ENCODE data around the gene MEGF11.
"Not testable (repeated sequence)": the region's sequence is repeated elsewhere in the genome, so short reads cannot be mapped to it uniquely, and the experiment has no call there.

Gene MEGF11

DNA sequence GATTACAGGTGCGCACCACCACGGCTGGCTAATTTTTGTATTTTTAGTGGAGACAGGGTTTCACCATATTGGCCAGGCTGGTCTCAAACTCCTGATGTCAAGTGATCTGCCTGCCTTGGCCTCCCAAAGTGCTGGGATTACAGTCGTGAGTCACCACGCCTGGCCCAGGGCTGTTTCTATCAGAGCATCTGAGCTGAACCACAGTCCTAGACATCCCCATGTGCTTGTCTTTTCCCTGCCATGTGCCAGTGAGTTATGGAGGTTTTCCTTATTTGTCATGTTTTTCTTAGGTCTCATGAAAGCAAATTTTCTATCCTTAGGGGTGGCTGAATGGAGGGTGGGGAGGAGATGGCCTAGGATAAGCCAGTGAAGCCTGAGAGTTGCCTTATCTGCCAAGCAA is 250.4 kb downstream of the MEGF11 start:
- DNase-seq (ENCODE audit: low read depth in 2 of 2) = not testable (repeated sequence)

DNA sequence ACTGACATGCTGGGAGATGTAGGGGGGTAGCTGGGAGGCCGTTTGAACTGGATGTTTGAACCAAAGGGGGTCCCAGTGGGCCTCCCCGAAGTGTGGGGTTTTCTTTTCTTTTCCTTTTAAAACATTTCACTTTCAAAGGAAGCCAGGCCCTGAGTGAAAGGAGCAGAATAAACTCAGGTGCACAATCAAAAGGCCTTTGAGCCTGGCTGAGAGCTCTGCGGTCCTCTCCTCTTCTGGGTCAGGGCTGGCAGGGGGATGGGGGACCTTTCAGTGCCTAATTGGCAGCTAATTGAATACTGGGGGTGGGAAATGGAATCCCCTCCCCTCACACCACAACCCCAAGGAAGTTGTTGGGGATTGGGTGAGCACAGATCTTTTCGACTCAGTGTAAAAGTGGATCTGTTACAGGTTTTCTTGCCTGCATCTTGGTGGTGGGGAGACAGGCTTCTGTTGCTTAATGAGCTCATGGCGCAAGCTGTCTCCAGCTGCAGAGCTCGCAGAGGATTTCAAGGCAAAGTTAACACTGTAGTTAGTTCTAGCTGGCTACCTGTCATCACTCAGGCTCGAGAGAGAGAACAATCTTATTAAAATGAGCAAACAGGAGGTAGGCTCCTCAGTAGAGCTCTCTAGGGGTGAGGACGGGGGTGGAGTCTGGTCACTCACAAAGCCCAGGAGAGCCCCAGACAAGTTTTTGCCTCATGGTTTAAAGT is 251.7 kb downstream of the MEGF11 start:
- DNase-seq (ENCODE audit: low read depth in 2 of 2) = no peak

DNA sequence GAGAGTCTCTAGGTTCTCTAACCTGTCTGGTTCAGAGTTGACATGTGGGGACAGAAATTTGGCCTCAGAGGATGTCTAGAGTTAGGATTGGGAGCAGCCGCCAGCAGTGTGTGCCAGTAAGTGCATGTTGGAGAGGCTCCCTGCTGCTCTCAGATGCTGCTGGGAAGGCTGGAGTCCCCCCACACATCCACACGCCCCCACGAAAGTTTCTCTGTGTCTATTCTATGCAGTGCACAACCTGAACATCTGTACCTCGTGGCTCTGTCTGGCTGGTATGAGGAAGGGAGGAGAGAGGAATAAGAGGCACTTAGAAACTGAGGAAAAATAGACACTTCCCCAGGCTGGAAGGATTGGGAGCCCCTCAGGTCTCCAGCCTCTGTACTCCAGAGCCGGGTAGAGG is 252.5 kb downstream of the MEGF11 start:
- no peak for DNase-seq (ENCODE audit: low read depth in 2 of 2)

DNA sequence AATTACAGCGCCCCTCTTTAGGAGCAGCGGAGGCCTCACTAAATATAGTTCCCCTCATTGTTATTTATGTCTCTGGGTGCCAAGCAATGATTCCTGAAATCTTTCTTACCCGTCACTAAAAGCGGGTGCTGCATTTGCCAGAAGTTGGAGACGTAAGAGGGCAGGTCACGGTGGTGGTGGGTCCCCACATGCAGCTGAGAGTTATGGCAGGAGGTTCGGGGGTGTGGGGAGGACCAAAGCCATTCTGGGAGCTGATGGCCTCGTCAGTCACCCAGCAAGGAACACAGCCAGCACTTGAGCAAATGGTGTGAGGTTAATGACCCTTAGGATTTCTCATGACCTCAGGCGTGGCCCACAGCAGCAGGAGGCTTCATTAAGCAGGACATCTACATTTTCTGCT is 255.1 kb downstream of the MEGF11 start:
- DNase-seq (ENCODE audit: low read depth in 2 of 2) = no peak

DNA sequence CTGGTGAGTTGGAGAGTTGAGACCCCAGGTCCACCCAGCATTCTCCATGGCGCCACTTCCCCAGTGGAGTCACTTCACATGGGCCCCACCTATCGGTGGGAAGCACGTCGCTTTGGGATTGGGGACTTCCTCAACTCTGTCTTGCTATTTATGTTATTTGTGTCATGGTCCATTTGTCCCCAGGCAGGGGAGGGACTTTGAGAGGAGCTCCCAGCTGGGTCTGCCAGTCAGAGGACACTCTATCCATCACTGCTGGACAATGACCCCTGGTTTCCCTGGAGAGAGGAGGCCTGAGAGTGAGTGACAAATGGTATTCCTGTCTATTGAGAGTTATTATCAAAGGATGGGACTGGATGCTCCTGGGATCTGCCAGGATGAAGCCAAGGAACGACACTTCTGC is 256.6 kb downstream of the MEGF11 start:
- DNase-seq (ENCODE audit: low read depth in 2 of 2) = no peak

DNA sequence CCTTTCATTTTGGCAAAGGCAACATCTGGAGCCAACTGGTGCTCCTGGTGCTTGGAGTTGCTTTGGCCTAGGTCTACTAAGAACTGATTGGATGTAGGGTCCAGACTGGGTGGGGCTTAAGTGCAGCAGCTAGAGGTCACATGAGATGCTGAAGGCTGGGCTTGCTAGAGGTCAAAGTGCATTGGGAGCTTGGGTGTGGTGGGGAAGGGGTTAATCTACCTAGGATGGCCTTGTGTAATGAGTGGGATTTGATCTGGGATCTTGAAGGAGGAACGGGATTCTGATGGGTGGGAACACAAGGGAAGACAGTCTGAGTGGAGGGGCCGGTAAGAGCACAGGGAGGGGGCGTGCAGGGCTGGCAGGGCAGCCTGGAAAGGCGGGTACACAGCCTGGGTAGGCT is 258.7 kb downstream of the MEGF11 start:
- no peak for DNase-seq (ENCODE audit: low read depth in 2 of 2)

DNA sequence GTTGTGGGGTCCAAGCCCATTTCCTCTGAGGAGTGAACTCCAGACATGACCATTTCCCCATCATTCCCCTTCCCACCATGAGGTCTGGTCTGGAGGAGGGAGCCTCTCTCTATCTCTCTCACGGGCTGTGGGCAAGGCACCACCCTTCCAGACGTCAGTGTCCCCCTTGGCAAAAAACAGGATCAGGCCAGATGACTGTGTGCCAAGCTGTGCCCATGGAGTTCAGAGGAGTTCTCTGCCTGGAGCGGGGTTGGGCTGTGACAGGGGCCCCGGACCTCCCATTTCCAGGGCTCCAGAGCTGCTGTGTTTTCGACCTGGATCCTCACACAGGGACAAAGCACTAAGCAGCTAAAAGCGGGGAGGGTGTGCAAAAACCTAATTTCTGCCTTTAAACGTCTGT is 259.8 kb downstream of the MEGF11 start:
- no peak for DNase-seq (ENCODE audit: low read depth in 2 of 2)

DNA sequence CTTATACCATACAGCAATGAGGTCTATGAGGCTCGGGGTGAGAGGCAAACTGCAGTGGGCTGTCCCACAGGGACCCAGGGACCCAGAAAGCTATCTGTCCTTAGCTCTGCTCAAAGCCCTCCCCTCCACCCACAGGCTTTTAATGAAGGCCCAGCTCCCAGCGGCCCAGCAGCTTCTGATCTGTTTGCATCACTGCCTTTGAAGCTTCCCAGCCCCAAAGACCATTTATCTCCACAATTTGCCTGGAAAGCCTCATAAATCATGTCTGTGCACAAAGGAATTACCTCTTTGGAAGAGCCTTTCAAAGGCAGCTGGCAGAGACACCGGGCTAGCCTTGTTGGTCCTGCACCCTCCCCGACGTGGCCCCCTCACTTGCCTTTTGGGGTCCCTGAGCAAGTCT is 260.3 kb downstream of the MEGF11 start:
- DNase-seq (ENCODE audit: low read depth in 2 of 2) = no peak

DNA sequence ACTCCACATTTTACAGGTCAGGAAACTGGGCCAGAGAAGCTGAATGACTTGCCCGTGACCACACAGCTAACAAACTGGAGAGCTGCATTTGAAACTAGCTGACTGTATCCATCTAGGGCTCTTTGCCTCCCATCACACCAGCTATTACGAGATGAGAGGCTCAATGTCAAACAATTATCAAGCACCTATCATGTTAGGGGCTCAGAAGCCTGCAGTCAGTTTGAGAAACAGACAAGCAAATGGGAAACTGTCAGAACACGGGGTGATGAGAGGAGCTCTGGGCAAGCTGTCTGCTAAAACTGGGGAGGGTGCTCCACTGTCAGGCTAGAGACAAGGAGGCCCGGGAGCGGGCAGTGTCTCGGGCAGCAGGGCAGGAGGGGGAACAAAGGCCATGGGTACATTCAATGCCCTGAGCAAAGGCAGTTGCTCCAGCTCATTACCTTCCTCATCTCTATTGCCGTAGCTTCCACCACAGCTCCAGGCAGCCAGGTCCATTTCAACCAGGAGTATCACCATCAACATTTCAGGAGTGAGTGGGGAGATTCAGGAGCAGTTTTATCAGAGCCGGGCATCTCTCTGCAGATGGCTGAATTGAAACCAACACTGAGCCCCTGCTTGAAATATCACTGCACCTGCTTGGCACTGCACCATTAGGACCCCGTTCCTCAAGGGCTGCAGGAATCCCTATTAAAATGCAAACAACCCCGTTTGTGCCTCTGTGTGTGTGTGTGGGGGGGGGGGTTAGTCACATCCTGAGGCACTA is 261.6 kb downstream of the MEGF11 start:
- no peak for DNase-seq (ENCODE audit: low read depth in 2 of 2)

DNA sequence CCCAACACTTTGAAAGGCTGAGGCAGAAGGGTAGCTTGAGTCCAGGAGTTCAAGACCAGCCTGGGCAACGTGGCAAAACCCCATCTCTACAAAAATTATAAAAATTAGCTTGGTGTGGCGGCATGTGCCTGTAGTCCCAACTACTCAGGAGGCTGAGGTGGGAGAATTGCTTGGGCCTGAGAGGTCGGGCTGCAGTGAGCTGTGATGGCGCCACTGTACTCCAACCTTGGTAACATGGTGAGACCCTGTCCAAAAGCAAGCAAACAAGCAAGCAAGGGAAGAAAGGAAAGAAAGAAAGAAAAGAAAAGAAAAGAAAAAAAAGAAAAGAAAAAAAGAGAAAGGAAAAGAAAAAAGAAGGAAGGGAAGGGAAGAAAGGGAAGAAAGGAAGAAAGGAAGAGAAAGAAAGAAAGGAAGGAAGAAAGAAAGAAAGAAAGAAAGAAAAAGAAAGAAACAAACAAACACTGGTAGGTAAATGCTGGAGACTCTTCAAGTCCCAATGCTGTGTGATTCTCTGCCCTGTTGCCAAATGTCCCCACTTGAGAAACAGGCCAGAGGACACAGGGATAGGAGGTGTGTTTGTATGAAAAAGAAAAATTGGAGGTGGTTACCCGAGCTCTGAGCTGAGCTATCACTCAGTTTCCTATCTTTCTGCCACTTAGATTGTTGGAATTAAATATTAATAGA is 263.1 kb downstream of the MEGF11 start:
- DNase-seq (ENCODE audit: low read depth in 2 of 2) = no peak

DNA sequence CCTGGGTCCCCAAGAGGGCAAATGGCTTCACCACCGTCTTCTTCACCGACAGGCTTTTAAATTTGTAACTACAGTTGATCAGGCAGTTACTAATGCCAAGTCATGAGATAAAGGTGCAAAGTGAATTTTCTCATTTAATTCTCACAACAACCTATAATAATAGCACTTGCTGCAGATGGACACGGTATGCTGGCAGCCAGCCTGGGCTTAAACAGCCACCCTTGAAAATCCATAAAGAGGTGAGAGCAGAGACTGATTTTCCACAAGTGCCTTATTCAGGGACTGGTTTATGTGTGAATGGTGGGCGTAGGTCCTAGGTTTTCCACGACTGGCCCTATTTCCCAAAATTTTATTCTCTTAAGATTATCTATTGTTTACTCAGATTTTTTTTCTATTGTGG is 266.4 kb downstream of the MEGF11 start:
- no peak for DNase-seq (ENCODE audit: low read depth in 2 of 2)

DNA sequence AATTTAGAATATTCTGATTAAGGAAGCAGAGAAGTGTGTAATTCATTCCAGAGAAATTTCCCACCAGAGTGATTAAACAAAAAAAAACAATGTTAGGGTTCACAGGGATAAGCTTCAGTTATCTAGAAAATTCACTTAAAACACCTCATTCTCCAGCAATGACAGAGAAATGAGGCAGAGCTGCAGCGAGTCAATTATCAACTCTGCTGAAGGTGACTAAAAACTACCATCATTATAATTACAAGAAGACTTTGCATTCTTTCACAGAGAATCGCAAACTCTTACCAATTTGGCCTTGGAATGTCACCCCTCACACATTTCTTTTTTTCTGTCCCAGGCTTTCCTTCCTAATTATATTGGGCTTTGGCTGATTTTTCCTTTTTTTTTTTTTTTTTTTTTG is 267.1 kb downstream of the MEGF11 start:
- no peak for DNase-seq (ENCODE audit: low read depth in 2 of 2)

DNA sequence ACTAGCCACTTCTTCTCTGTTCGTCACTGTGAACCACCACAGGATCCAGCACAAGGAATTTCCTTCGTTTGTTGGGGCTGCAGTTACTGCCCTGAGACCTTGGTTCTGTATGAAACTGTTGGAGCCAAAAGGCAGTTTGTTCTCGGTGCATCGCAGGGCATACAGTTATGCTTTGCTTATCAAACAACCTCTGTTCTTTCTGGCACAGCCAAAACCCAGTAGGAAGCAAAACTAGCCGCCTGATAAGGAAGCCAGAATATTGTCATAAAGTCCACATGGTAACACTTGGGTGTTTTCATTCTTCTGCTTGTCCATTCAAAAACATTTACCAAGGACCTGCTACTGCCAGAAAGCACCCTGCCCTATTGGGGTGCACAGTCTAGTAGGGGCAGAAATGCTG is 268.2 kb downstream of the MEGF11 start:
- no peak for DNase-seq (ENCODE audit: low read depth in 2 of 2)

DNA sequence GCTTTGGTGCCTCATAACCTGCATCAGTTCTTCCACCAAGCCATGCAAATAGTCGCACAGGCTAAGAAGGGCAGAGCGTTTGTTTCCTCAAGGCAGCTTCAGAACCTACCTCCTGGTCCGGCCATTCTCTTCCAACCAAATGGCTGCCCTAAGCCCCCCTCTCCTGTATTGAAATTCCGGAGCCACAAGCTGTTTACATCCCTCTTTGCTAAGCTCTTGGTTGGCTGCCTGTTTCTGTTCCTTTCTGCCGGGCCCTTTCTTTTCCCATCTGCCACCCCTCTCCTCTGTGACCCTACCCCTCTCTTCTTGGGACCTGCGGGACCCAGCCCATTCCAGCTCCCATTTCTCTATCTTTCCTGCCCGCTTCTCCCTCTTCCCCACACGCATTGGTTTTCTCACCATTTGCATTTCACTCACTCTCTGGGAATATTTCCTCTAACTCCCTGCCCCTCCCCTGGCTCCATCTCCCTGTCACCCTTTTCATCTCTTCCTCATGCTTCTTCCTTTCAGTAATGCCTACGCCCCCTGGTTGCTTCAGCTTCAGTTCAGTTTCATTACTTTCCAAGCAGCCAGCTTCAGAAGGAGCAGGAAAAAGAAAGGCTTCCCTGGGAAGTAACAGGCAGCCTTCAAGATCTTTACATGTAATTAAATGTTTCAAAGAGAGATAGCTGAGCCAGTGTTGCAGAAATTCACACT is 270.8 kb downstream of the MEGF11 start:
- no peak for DNase-seq (ENCODE audit: low read depth in 2 of 2)

DNA sequence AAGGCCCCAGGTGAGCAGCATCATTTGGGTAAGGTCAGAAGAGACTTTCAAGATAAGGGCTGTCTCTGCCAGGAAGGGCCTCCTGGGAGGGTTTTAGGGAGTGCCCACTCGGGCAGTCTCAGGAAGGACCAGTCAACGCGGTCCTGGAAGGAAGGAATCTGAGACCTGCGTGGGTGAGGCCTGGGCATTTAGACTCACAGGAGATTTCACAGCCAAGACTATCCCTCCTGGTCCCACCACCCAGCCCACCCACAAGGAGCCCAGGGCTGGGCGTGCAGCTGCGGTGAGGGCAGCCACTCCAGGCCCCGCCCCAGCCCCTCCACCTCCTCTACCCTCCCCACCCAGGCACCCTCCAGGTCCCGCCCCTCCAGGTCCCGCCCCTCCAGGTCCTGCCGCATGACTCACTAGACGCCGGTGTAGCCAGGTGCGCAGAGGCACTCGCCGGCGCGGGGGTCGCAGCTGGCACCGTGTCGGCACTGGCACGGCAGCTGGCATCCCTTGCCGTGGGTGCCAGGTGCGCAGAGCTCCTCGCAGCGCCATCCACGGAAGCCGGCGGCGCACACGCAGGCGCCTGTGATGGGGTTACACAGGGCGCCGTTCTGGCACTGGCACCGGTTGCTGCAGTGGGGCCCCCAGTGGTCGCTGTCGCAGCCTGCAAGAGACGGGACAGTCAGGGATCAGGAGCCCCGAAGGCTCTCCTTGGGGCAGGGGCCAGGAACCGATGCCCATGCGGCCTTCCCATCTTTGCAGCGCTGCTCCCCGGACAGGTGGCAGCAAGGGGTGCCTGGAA is 271.5 kb downstream of the MEGF11 start:
- DNase-seq (ENCODE audit: low read depth in 2 of 2) = peak; percentile 47 to 66

DNA sequence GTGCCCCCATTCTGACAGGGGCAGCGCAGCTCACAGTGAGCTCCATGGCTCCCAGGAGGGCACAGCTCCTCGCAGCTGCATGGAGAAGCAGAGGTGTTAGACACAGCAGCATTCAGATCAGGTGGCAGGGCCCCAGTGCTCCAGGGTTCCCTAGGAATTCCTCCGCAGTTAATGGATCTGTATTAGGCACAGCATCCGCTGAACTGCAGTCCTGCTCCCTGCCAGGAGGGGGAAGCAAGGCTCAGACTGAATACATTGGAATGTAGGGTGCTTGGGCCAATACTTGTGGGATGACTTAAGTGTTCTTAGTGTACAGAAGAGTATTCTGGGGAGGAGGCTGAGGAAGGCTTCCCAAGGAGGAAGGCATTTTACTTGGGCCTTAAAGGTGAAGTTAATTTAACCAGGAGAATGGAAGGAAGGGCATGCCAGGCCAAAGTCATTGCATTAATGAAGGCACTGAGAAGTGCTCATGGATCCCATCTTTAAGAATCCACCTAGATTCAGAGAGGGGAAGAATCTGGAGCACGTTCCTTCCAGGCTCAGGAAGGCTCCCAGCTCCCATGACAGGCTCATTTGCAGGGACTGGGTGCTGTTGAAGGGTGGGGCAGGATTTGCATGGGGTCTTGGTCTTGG is 272.6 kb downstream of the MEGF11 start:
- DNase-seq (ENCODE audit: low read depth in 2 of 2) = no peak

DNA sequence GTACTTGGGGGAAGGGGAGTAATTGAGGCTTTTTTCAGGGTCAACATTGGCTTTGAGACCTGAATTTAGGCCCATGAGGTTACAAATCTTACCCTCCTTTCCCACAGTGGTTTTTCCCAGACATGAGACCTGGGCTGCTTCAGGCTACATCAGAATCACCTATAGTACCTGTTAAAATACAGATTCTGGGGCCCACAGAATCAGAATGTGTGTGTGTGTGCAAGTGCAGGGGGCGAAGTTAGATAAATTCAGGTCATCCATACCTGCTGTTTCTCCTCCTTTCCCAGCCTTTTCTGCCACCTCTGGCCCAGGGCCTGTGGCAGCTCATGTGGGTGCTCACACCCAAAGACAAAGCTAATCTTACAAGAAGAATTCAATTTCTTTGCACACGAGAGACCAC is 273.7 kb downstream of the MEGF11 start:
- no peak for DNase-seq (ENCODE audit: low read depth in 2 of 2)

DNA sequence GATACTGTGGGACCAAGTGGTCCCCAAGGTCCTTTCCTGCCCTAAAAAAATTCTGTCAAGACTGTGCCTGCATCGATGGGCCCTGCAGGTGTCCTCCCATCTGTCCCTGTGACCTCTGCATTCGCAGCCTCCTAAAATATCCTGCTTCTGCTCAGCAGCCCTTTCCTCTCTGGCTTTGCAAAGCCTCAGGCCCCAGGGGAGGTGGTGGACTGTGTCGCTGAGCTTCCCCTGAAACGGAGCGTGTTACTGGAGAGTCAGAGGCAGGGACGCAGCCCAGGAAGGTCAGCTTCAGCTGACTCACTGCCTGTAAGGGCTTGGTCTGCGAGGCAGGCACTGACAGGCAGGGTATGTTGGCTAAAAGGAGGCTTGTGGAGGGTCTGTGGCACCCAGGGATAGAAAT is 274.2 kb downstream of the MEGF11 start:
- DNase-seq (ENCODE audit: low read depth in 2 of 2) = no peak

DNA sequence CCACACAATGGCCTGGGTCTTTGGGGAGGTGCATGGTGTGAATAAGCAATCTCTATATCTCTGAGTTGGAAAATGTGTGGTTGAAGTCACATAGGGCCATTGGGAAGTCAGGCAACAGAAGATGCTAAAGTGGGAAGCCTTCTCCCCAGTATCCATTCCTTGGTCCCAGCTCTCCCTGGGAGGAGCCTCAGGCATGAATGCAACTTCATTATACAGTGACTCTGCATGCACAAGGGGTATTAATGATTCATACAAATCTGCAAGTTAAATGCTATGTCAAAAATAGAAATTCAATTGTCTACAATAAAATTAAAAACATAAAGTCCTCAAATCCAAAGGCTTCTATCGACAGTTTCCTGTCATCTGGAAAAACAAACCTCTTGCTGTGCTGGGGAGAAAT is 275.4 kb downstream of the MEGF11 start:
- no peak for DNase-seq (ENCODE audit: low read depth in 2 of 2)

DNA sequence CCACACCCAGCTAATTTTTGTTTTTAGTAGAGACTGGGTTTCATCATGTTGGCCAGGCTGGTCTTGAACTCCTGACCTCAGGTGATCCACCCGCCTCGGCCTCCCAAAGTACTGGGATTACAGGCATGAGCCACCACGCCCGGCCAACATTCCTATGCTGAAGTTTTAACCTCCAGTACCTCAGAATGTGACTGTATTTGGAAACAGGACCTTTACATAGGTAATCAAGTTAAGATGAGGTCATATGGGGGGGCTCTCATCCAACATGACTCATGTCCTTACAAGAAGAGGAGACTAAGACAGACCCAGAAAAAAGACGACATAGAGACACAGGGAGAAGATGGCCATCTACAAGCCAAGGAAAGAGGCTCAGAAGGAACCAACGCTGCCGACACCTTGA is 277.4 kb downstream of the MEGF11 start:
- DNase-seq (ENCODE audit: low read depth in 2 of 2) = not testable (repeated sequence)

DNA sequence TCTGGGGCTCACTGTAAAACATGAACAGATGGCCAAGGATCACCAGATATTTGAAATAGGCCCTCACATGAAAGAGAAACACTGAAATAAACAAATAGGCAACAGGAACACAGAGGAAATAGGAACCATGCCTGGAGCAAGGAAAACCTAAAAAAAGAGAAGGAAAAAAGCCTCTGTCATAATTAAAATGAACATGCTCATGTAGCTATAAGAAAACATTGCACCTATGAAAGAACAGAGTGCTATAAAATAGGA is 281.9 kb downstream of the MEGF11 start:
- DNase-seq (ENCODE audit: low read depth in 2 of 2) = no peak
